ENCODE measurements around the gene OTULIN.

- TF ChIP-seq CTCF (conservative IDR thresholded peaks at IDR 0.05; ENCODE audit: low read depth, low read length) (no peak), EZH2phosphoT487 (IDR thresholded peaks at IDR 0.05; ENCODE audit: borderline replicate concordance, low read length) (no peak)
These were observed 47.6 kb downstream of the OTULIN start for GRCh38 chr5:14712131-14712530.
